DMS114 treated with DMSO at 0.1 percent for 48 hours (cell line): ENCODE data around the gene CDK5.
"Not testable (repeated sequence)": the region's sequence is repeated elsewhere in the genome, so short reads cannot be mapped to it uniquely, and the experiment has no call there.

ENCODE experiments used
- DNase-seq: peaks from one replicate; lab custom pipeline; 2025; ENCODE audit not compliant: unreplicated experiment; lab: John Stamatoyannopoulos, UW

Gene CDK5

DNA sequence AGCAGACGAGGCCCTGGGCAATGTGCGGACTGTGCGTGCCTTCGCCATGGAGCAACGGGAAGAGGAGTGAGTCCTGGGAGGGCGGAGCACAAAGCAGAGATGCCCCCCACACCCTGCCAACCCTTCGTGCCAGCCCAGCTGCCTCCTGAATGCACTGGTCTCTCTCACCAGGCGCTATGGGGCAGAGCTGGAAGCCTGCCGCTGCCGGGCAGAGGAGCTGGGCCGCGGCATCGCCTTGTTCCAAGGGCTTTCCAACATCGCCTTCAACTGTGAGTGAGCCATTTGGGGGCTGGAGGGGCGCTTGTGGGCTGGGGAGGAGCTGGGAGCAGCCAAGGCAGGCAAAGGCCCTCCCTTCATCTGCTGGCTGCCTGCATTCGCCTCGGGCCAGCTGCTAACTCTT, 21.8 kb downstream of the CDK5 start:
- DNase-seq, result no peak

- no peak for DNase-seq
Measured at GRCh38 chr7:151035026-151035717, 22.5 kb downstream of the CDK5 start.

DNA sequence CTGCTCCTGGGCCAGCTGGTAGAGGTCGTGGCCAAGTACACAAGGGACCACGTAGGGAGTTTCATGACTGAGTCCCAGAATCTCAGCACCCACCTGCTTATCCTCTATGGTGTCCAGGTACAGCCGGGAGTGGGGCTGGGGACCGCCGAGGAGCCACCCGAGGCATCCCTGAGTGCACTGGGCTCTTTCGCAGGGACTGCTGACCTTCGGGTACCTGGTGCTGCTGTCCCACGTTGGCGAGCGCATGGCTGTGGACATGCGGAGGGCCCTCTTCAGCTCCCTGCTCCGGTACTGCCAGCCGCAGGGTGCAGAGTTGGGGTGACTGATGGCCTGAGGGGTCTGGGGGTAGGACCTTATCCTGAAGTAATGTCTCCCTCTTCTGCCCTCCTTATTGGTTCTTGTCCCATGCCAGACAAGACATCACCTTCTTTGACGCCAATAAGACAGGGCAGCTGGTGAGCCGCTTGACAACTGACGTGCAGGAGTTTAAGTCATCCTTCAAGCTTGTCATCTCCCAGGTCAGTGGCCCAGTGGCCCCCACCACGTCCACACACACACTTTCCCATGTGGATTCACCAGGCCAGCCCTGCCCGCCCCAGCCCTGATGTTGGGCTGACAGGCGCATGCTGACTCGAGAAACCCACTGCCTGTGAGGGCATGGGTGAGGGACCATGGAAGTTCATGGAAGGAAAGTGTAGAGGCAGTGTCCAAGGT, 23.2 kb downstream of the CDK5 start:
- no peak for DNase-seq

- no peak for DNase-seq
Measured at GRCh38 chr7:151033864-151034249, 23.8 kb downstream of the CDK5 start.

- no peak for DNase-seq
Measured at GRCh38 chr7:151032936-151033863, 24.5 kb downstream of the CDK5 start.

DNA sequence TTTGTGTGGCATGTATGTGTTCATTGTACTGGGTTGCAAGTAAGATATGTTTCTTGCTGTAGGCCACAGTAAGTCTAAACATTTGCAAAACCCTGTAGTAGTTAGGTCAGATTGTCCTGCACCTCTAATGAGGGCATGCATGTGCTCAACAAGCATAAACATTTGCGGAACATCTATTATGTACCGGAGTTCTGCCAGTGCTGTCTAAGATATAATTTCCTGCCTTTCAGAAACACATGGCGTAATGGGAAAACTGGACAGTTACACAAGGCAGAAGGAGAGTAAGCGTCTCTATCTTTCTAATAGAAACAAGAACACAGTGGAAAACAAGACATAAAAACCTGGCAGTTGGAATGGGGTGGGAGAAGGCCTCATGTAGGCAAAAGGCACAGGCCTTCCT, 26.7 kb downstream of the CDK5 start:
- DNase-seq, result no peak

GRCh38 chr7:151028948-151029501, 28.7 kb downstream of the CDK5 start:
- DNase-seq, result no peak

DNA sequence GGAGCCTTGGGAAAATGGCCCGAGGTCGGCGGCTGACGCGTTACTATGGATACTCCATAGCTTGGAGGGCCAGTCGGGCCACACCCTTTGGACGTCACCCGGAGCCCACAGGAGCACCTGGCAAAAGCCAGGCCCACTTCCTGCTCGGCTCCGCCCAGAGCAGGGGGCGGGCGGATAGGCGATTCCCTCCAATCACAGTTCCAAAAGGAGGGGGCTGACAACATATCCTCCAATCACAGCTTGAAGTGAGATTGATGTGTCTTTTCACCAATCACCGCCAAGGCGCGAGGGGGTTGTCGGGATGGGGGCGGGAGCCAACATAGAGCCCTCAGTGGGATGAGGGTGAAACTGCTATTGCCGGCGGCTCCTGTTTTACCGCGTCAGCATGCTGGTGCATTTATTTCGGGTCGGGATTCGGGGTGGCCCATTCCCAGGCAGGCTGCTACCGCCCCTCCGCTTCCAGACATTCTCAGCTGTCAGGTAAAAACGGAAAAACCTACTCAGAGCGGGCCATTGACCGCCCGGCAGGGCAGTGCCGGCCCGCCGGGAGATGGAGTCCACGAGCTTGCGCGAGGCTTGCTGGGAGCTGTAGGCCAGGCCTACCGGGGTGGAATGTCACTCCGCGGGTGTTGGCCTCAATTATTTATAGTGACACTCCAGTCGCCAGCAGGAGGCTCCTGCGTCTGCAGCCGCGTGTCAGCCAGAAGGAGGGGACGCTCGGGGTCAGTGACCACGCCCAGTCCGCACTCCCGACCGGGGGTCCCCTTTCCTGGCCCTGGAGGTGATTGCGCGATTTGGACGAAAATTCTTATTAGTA, 29.4 kb downstream of the CDK5 start, which contains the start of gene ABCB8:
Gene ABCB8 (plus strand): TSS at position 320 of the 817 bp plus-strand sequence. CDS start 66 bp downstream, at position 386.
- peak; percentile 96 for DNase-seq

DNA sequence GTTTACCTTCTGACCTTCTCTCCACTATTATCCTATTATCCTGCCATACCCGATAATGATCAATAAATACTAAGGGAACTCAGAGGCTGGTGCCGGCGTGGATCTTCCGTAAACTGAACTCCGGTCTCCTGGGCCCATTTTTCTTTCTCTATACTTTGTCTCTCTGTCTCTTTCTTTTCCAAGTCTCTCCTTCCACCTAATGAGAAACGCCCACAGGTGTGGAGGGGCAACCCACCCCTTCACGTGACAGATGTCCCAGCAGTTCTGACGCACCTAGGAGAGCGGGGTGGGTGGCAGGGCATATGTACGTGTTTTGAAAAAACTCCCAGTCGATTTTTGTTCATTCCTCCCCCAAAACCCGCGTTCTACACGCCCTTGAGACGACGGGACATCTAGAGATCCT, 30.0 kb downstream of the CDK5 start:
- DNase-seq, result not testable (repeated sequence)

GRCh38 chr7:151026771-151027727, 30.6 kb downstream of the CDK5 start:
- DNase-seq, result not testable (repeated sequence)

DNA sequence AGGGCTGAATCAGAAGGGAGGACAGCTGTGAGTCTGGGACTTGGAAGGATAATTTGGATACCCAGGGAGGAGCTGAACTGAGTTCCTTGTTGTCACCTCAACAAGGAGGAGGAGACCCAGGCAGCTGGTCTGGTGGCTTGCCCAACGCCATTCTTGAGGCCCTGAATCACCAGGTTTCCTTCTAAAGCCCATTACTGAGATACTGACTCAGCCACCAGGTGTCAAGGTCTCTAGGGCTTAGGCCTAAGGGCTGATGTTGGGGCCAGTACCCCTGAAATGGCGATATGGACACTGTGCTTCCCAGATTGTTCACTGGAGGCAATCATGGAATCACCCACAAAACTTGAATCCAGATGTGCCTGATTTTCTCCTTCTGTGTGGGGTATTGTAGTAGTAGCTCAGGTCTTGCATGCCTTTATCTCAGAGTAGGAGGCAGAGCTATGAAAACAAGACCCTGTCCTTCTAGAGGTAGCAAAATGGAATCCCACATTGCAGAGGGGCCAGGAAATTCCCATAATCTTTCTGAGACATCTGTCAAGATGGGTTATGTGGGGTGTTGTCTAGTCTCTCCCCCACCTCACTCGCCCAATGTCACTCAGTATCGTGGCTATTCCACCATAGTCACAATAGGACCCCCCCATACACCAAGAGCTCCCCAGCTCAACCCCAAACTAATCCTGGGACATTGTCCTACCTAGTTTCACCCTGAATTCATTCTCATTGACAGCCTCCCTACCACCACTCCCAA, 31.6 kb downstream of the CDK5 start:
- DNase-seq, result no peak

DNA sequence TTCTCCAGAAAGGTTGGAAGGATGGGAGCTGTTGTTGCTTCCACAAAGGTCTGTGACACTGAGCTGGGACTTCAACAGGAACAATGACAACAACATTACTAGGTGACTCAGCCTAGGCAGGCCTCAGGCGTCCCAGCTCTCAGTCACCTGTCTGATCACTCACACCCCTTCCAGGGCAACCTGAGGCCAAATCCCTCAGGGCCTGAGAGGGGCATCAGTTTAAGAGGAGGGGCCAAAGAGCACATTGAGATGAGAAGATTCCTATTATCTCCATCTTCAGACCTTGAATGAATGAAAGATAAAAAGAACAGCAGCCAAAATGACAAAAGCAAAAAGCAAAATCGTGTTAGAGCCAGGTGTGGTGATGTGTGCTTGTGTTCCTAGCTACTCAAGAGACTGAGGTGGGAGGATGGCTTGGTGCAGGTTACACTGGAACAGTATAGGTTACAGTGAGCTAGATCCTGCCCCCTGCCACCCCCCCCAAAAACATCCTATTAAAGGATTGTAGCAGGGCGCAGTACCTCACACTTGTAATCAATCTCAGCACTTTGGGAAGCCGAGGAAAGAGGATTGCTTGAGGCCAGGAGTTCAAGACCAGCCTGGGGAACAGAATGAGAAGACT, 33.2 kb downstream of the CDK5 start, which contains the start of gene ATG9B:
Gene ATG9B (minus strand): TSS at position 60 of the 622 bp plus-strand sequence. CDS start 71 bp downstream, outside the sequence.
- no peak for DNase-seq

DNA sequence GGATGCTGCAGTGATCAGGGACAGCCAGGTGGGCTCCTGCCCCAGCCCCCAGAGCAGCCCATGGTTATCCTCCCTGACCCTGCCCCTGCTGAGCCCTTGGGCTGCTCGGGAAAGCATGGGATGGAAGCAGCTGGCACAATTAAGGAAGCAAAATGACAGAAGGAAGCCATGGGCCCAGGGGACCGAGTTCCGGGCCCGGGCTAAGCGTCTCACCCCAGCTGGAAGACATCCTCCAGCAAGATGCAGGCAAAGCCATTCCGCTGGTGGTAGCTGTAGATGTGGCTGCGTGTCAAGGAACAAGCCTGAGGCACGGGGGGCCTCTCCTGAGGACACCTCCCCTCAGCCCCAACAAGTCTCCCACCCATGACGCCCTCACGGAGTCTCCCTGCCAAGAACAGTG, 34.5 kb downstream of the CDK5 start:
- no peak for DNase-seq

DNA sequence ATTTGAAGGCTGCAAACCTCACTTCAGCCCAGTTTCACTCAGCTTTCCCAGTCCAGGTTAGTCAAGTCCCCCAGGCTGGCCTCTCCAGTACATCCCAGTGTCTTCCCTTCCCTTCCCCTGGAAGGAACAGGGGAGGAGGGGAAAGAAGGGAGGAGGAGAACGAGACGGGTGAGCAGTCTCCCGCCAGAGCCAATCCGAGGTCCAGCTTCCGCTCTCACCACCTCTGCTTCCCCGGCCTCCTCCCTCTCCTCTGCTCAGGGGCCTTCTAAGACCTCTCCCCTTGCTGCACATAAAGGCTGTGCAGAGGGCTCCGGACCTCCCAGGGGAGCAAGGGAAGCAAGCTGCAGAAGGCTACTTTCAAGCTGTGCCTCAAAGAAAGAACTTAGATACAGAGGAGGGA, 37.5 kb downstream of the CDK5 start:
- no peak for DNase-seq

GRCh38 chr7:151019130-151019447, 38.6 kb downstream of the CDK5 start:
- no peak for DNase-seq

DNA sequence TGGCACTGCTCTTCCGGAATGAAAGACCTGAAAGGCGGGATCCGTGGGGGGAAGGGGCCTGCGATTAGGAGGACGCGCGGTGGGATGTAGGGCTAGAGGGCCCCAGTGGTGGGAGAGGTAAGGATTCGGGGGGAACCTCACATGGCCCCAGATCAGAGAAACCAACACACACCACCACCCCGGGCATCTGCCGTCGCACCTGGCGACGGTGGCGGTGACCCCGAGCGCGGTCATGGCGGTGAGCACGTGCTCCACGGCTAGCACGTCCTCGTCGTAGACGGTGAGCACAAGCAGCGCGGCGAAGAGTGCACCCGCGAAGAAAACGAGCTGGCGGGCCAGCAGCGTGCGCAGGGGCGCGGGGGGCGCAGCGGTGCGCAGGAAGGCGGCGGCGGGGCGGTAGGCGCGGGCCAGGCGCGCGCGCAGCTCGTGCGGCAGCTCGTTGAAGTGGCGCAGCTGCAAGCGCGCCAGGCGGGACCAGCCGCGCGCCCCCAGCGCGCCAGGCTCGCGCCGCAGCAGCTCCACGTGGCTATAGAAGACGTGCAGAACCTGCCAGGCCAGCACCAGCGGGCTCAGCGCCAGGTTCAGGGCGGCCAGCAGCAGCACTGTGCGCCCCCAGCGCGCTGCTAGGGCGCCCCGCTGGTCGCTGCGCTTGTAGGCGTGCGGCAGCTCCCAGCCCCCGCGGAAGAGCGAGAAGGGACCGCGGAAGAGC, 39.1 kb downstream of the CDK5 start:
- DNase-seq, result peak; percentile 23

DNA sequence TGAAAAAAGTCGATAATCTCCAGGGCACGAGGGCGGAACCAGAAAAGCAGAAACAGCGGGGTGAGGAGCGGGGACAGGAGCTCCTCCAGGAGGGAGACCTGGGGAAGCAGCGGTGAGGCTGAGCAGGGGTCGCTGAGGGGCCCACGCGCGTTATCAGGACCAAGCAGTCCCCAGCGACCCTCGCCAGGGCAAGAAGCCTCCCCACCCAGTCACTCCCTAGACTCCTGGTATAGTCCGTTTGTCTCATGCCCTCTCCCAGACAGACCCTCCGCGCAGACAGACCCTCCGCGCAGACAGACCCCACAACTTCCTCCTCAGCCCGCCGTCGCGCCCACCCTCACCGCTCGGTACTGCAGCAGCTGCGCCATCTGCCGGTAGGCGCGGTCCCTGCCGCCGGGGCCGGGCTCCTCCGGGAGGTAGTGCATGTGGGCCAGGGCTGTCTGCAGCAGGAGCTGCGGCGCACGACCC, 39.7 kb downstream of the CDK5 start:
- no peak for DNase-seq
